Activated naive CD8-positive, alpha-beta T cell treated with anti-CD3 and anti-CD28 coated beads, Interleukin-2, amount 50 U/mL, for 16 hours (primary cell): Measurements from ENCODE around the gene CHST15.

Source experiments
- DNase-seq: peaks from one replicate; pipeline ENCODE4 v3.0.0-alpha.2; 2020; ENCODE audit warnings: low read depth, low spot score

The CHST15 gene

GRCh38 chr10:124065382-124066125 lies 27.8 kb downstream of the CHST15 start:
- no peak for DNase-seq

GRCh38 chr10:124064676-124065075 lies 28.7 kb downstream of the CHST15 start:
- no peak for DNase-seq

- DNase-seq: no peak
These were observed 29.4 kb downstream of the CHST15 start for GRCh38 chr10:124063750-124064603.

GRCh38 chr10:124062390-124062789 lies 31.0 kb downstream of the CHST15 start:
- no peak for DNase-seq

- DNase-seq: no peak
These were observed 32.4 kb downstream of the CHST15 start for GRCh38 chr10:124061030-124061429.

- DNase-seq: no peak
These were observed 33.2 kb downstream of the CHST15 start for GRCh38 chr10:124060148-124060720.

- no peak for DNase-seq
These were observed 33.8 kb downstream of the CHST15 start for GRCh38 chr10:124059551-124059950.

GRCh38 chr10:124058346-124059003 lies 34.9 kb downstream of the CHST15 start:
- no peak for DNase-seq

GRCh38 chr10:124057601-124058000 lies 35.8 kb downstream of the CHST15 start:
- DNase-seq: no peak

GRCh38 chr10:124056337-124056980 lies 36.9 kb downstream of the CHST15 start:
- no peak for DNase-seq

- no peak for DNase-seq
These were observed 39.4 kb downstream of the CHST15 start for GRCh38 chr10:124053971-124054370.

GRCh38 chr10:124052561-124052960 lies 40.8 kb downstream of the CHST15 start:
- no peak for DNase-seq

- DNase-seq: no peak
These were observed 43.1 kb downstream of the CHST15 start for GRCh38 chr10:124050021-124051015.

- no peak for DNase-seq
These were observed 43.9 kb downstream of the CHST15 start for GRCh38 chr10:124049484-124049883.

GRCh38 chr10:124048371-124049290 lies 44.8 kb downstream of the CHST15 start:
- no peak for DNase-seq

GRCh38 chr10:124047427-124048152 lies 45.8 kb downstream of the CHST15 start:
- no peak for DNase-seq

GRCh38 chr10:124045801-124046355 lies 47.5 kb downstream of the CHST15 start:
- no peak for DNase-seq

- no peak for DNase-seq
These were observed 48.1 kb downstream of the CHST15 start for GRCh38 chr10:124045276-124045675.
